Activated naive CD4-positive, alpha-beta T cell treated with anti-CD3 and anti-CD28 coated beads, Interleukin-2, amount 50 U/mL, for 24 hours (primary cell): ENCODE measurements around the gene WEE1.

Experiments used
- H3K27ac Mint-ChIP-seq: one replicate; pipeline ENCODE4 v1.8.0; 2021; ENCODE audit warnings: mild to moderate bottlenecking, mixed read lengths
- H3K27me3 Mint-ChIP-seq: one replicate; pipeline ENCODE4 v1.8.0; 2021; ENCODE audit warnings: mixed read lengths
- H3K36me3 Mint-ChIP-seq: one replicate; pipeline ENCODE4 v1.8.0; 2021; ENCODE audit warnings: mixed read lengths
- H3K4me1 Mint-ChIP-seq: one replicate; pipeline ENCODE4 v1.8.0; 2021; ENCODE audit warnings: mixed read lengths
- H3K4me3 Mint-ChIP-seq: one replicate; pipeline ENCODE4 v1.8.0; 2021; ENCODE audit warnings: mild to moderate bottlenecking, mixed read lengths
- H3K9me3 Mint-ChIP-seq: one replicate; pipeline ENCODE4 v1.8.0; 2021; ENCODE audit warnings: mixed read lengths

WEE1 gene

DNA sequence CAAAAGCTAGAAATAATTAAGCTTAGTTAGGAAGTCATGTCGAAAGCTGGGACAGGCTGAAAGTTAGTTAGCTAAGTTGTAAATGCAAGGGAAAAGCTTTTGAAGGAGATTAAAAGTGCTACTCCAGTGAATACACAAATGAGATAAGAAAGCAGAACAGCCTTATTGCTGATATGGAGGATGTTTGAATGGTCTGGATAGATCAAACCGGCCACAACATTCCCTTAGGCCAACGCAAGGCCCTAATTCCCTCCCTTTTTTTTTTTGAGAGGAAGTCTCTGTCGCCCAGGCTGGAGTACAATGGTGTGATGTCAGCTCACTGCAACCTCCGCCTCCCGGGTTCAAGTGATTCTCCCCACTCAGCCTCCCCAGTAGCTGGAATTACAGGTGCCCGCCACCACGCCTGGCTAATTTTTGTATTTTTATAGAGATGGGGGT, 23.3 kb upstream of the WEE1 start:
- Mint-ChIP-seq H3K9me3 (no peaks in the 10 kb centered on the region), H3K27ac (no peak overlapping the region), H3K27me3 (no peaks in the 10 kb centered on the region), H3K4me3 (no peak overlapping the region), H3K4me1 (no peaks in the 10 kb centered on the region), H3K36me3 (peaks cover 4% of the 10 kb centered on the region)

DNA sequence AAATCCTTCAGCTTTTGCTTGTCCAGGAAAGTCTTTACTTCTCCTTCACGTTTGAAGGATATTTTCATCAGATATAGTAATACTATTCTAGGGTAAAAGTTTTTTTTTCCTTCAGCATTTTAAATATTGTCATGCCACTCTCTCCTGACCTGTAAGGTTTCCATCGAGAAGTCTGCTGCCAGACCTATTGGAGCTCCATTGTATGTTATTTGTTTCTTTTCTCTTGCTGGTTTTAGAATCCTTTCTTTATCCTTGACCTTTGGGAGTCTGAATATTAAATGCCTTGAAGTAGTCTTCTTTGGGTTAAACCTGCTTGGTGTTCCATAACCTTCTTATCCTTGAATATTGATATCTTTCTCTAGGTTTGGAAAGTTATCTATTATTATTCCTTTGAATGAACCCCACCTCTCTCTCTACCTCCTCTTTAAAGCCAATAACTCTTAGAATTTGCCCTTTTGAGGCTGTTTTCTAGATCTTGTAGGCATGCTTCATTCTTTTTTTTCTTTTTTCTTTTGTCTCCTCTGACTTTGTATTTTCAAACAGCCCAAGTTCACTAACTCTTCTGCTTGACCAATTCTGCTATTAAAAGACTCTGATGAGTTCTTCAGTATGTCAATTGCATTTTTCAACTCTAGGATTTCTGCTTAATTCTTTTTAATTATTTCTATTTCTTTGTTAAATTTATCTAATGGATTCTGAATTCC, 12.0 kb upstream of the WEE1 start:
- peaks cover 8% of the 10 kb centered on the region for H3K4me1 Mint-ChIP-seq
- H3K9me3 Mint-ChIP-seq: peaks cover 16% of the 10 kb centered on the region
- no peak overlapping the region for H3K27ac Mint-ChIP-seq
- no peaks in the 10 kb centered on the region for H3K27me3 Mint-ChIP-seq
- H3K36me3 Mint-ChIP-seq: peaks cover 37% of the 10 kb centered on the region
- H3K4me3 Mint-ChIP-seq: no peak overlapping the region

DNA sequence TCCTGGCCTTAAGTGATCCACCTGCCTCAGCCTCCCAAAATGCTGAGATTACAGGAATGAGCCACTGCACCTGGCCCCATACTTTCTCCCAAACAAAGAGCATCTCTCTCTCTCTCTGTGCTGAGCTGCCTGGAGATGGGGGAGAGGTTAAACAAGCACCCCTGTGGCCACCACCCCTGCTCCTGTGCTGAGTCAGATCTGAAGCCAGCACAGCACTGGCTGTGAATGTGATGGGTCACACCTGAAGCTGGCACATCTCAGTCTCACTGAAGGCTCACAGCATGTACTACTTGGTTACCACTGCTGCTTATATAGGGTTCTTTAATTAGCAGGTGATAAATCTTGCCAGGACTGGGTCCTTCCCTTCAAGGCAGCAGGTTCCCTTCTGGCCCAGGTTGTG, 10.8 kb upstream of the WEE1 start:
- peaks cover 29% of the 10 kb centered on the region for H3K36me3 Mint-ChIP-seq
- H3K27me3 Mint-ChIP-seq: no peaks in the 10 kb centered on the region
- no peak overlapping the region for H3K4me3 Mint-ChIP-seq
- H3K27ac Mint-ChIP-seq: no peak overlapping the region
- peaks cover 8% of the 10 kb centered on the region for H3K4me1 Mint-ChIP-seq
- H3K9me3 Mint-ChIP-seq: peaks cover 16% of the 10 kb centered on the region

DNA sequence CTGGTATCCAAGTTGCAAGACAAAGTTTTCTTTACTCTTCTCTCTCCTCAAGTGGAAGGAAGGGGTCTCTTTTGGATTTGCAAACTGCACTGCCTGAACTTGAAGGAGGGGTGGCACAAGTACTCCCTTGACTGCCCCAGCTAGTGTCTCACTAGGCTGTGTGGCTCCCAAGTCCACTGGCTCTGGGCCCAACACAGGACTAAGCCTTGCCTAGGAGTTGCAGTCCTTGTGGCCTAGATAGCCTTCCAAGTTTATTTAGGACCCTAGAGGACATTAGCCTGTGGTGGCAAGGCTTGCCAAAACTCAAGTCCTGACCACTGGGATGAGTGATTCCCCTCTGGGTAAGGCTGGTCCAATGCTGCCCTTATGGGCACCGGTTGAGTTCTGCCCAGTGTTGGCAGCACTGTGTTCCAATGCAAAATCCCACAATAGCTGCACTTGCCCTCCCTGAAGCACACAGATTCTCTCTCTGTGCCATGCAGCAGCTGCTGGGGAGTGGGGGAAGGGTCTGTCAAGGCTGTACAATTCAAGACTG, 10.2 kb upstream of the WEE1 start:
- H3K27me3 Mint-ChIP-seq: no peaks in the 10 kb centered on the region
- H3K4me1 Mint-ChIP-seq: peaks cover 8% of the 10 kb centered on the region
- peaks cover 29% of the 10 kb centered on the region for H3K36me3 Mint-ChIP-seq
- no peak overlapping the region for H3K4me3 Mint-ChIP-seq
- H3K27ac Mint-ChIP-seq: no peak overlapping the region
- H3K9me3 Mint-ChIP-seq: peaks cover 16% of the 10 kb centered on the region

DNA sequence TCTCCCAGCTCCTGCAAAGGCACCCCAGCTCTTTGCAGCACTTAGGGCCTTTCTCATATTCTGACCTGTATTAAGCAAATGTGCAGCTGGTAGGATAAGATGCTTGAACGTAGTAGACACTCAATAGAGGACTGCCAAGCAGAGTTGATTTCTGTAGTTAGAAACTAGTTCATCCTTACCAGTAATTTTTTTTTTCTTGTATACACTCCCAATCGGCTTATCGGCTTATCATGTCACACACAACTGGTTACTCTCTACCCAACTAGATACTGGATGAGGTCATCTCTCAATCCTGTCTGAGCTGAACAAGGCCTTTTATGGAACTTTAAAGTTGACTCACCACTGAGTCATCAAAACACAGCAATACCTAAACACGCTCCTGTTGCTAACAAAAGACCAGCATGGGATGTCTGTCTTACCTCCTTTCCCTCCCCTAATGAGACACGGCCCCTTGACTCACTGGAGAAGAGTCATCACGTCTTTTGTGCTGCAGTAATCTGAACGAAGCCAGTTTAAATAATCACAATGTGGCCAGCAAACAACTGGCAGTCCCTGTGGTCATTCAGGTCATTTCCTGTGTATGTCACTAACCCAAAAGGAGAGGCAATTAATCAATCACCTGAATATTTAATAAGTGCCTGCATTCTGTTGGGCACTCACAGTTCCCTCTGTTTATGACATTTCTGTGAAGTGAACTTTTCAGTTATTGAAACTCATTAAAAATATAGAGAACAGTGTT, 7.5 kb upstream of the WEE1 start:
- no peaks in the 10 kb centered on the region for H3K27me3 Mint-ChIP-seq
- H3K9me3 Mint-ChIP-seq: peaks cover 10% of the 10 kb centered on the region
- peaks cover 14% of the 10 kb centered on the region for H3K4me1 Mint-ChIP-seq
- peak overlapping the region; percentile 76 for H3K27ac Mint-ChIP-seq
- peaks cover 17% of the 10 kb centered on the region for H3K36me3 Mint-ChIP-seq
- H3K4me3 Mint-ChIP-seq: peak overlapping the region; percentile 1

DNA sequence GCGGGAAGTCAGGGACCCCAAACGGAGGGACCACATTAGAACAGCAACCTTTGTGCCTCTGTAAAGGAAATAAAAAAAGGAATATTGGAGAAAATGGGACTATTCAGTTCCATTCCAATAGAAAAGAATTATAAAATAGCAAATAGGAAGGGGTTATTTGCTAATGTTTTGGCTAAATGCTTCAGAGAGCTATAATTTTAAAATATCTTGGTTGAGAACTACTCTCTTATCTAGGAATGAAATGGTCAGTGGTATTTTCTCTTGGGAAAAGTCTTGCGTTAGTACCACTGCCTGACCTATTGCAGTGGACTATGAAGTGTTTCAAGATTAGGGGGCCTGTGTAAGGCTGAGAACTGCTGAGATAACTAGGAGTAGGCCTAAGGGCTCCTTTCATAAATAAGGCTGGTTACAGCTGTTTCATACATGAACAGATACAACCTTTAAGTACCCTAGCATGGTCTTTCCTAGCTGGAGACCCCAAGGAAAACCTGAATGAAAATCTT, 6.9 kb upstream of the WEE1 start:
- Mint-ChIP-seq H3K4me1 (peaks cover 14% of the 10 kb centered on the region), H3K27me3 (no peaks in the 10 kb centered on the region), H3K36me3 (peaks cover 12% of the 10 kb centered on the region), H3K27ac (no peak overlapping the region), H3K4me3 (no peak overlapping the region), H3K9me3 (peaks cover 5% of the 10 kb centered on the region)

DNA sequence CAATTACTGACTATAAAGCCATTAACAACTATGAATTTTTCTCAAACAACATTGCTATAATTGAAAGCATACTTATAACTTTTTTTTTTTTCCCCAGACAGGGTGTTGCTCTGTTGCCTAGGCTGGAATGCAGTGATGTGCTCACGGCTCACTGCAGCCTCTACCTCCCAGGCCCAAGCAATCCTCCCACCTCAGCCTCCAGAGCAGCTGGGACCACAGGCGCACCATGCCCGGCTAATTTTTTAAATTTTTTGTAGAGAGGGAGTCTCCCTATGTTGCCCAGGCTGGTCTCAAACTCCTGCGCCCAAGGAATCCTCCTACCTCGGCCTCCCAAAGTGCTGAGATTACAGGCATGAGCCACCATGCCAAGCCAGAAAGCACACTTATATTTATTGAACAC, 6.1 kb upstream of the WEE1 start:
- peaks cover 7% of the 10 kb centered on the region for H3K36me3 Mint-ChIP-seq
- H3K4me3 Mint-ChIP-seq: no peak overlapping the region
- peaks cover 14% of the 10 kb centered on the region for H3K4me1 Mint-ChIP-seq
- no peak overlapping the region for H3K27ac Mint-ChIP-seq
- H3K9me3 Mint-ChIP-seq: no peaks in the 10 kb centered on the region
- H3K27me3 Mint-ChIP-seq: no peaks in the 10 kb centered on the region

DNA sequence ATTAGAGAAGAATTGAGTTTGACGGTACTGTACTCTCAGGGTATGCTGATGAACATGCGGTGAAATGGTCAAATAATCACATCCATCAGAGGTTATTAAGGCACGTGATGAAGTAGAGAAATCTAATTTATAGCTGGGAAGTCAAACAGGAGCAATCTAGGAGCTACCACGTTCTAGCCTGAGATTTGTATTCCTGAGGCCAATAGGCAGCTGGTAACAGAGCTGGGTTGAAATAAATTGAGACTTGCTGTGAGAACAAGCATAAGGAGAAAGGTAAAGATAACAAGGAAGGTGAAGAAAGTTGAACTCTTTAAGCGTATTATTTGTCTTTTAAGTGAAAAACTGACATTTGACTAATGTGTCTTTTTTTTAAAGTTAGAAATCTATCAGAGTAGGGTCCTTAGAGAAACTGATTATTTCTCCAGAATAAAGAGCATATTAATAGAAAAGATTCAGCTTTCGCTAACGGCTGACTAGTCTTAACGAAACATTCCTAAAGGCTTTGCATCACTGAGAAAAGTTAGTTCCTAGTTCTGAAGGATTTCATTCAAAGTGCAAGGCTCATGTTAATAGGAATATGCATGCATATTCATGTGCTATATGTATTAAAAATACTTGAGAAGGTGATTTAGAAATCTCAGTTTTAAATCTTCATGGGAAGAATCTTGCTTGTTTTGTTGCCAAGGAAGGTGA, 5.2 kb upstream of the WEE1 start:
- no peaks in the 10 kb centered on the region for H3K27me3 Mint-ChIP-seq
- no peak overlapping the region for H3K4me3 Mint-ChIP-seq
- no peaks in the 10 kb centered on the region for H3K9me3 Mint-ChIP-seq
- H3K36me3 Mint-ChIP-seq: peaks cover 6% of the 10 kb centered on the region
- no peak overlapping the region for H3K27ac Mint-ChIP-seq
- peaks cover 14% of the 10 kb centered on the region for H3K4me1 Mint-ChIP-seq

DNA sequence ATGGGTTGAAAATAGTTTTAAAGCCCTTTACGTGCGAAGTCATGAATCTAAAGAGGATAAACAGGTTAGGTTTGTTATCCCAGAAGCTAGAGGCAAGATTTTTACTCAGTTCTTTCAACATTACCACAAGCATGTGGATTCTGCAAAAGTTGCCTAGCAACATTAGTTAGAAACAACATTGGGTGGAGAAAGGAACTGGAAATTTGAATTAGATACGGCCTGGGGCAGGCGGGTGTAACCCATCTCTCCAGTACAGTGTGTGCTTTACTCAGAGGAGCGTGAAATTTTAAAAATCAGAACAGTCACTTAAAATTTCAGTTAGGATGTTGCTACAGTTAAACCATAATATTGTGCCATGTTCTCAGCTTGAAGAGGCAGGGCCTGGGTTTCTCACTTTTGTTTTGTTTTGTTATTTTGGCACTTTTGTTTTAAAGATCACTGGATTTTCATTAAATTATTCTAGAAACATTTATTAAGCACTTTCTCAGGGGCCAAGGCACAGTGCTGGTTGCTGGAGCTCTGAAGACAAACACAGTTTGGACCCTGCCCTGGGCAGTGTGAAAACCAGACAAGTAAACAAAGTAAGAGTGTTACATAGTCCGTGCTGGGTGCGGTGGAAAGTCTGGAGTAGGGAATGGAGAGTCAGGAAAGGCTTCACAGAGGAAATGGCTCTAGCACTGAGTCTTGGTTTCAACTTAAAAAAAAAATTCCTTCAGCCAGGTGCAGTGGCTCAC, 4.4 kb upstream of the WEE1 start:
- H3K27ac Mint-ChIP-seq: no peak overlapping the region
- peaks cover 6% of the 10 kb centered on the region for H3K36me3 Mint-ChIP-seq
- no peaks in the 10 kb centered on the region for H3K27me3 Mint-ChIP-seq
- H3K9me3 Mint-ChIP-seq: no peaks in the 10 kb centered on the region
- no peak overlapping the region for H3K4me3 Mint-ChIP-seq
- H3K4me1 Mint-ChIP-seq: peaks cover 14% of the 10 kb centered on the region

DNA sequence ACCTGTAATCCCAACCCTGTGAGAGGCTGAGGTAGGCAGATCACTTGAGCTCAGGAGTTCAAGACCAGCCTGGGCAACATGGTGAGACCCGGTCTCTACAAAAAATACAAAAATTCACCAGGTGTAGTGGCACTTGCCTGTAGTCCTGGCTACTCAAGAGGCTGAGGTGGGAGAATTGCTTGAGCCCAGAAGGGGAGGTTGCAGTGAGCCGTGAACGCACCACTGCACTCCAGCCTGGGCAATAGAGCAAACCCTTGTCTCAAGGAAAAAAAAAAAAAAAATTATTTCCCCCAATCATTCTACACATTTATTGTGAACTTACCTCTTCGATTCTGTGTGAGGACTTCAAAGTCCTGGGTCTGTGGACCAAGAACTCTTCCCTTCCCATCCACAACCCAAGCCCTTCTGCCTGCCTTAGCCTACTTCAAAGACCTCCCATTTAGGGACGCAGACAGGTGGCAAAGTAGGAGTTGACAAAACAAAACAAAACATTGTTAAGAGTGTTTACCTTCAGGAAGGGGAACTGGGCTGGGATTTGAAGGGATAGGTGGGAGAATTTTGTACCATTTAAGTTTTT, 3.8 kb upstream of the WEE1 start:
- Mint-ChIP-seq H3K9me3 (no peaks in the 10 kb centered on the region), H3K27ac (no peak overlapping the region), H3K27me3 (peaks cover under 1% of the 10 kb centered on the region), H3K4me1 (peaks cover 14% of the 10 kb centered on the region), H3K36me3 (peaks cover 6% of the 10 kb centered on the region), H3K4me3 (no peak overlapping the region)

DNA sequence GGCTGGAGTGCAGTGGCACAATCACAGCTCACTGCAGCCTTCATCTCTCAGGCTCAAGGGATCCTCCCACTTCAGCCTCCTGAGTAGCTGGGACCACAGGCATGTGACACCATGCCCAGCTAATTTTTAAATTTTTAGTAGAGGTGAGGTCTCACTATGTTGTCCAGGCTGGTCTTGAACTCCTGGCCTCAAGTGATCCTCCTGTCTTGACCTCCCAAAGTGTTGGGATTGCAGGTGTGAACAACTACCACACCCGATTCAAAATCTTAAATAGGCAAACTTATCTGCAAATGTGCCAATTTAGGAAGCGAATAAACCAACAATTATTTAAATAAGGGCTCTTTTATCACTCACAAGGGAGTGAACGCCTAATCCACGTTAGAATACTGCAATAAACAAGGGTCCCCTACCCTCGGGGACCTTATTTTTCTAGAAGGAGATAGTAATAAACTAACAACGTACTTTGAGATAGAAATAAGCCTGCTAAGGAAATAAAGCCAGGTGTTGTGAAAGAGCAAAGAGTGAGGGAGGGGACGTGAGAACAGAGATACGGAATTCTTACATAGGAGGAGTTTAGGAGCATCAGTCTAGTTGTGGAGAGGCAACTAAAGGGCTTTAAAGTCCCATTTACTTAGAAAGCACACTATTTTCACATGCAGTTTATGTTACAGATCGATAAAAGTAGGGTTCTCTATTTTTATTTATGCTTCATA, 3.0 kb upstream of the WEE1 start:
- Mint-ChIP-seq H3K4me3 (no peak overlapping the region), H3K27me3 (peaks cover 2% of the 10 kb centered on the region), H3K36me3 (peaks cover 6% of the 10 kb centered on the region), H3K9me3 (no peaks in the 10 kb centered on the region), H3K4me1 (peaks cover 19% of the 10 kb centered on the region), H3K27ac (no peak overlapping the region)

DNA sequence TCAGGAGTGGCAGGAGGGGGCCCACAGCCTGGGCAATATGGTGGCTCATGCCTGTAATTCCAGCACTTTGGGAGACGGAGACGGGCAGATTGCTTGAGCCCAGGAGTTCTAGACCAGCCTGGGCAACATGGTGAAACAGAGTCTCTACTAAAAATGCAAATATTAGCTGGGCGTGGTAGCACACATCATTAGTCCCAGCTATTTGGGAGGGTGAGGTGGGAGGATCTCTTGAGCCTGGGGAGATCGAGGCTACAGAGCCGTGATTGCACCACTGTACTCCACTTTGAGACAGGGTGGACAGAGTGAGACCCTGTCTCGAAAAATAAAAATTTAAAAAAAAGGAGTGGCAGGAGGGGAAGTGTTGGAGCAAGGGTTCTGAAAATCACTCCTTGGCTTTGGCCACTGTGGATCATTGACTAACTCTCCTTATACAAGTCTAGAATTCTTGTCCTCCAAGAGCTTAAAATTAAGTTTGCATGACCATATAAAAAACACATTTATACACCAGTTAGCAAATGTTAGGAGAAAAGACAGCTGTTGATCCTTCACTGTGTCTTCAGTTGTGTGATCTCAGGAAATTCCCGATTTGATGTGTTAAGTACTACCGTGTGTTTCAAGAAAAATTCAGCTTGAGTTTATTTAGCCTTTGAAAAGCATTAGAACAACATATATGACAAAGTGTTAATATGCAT, 2.3 kb upstream of the WEE1 start:
- no peak overlapping the region for H3K27ac Mint-ChIP-seq
- no peaks in the 10 kb centered on the region for H3K9me3 Mint-ChIP-seq
- peaks cover 2% of the 10 kb centered on the region for H3K36me3 Mint-ChIP-seq
- peak overlapping the region; percentile 85 for H3K4me3 Mint-ChIP-seq
- peaks cover 4% of the 10 kb centered on the region for H3K27me3 Mint-ChIP-seq
- H3K4me1 Mint-ChIP-seq: peaks cover 17% of the 10 kb centered on the region

DNA sequence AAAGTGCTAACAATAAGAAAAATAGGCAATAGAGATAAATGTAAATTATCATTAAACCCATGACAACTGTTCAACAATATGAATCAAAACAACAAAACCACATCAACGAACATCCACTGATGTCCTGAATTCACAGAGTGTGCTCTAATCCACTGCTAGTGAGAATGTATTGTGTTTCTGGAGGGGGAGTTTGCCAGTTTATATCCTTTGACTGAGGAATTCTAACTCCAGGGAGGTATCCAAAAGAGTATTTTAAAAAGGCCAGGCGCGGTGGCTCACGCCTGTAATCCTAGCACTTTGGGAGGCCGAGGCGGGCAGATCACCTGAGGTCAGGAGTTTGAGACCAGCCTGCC, 1.7 kb upstream of the WEE1 start:
- Mint-ChIP-seq H3K4me3 (peak overlapping the region; percentile 85), H3K4me1 (peaks cover 18% of the 10 kb centered on the region), H3K9me3 (no peaks in the 10 kb centered on the region), H3K27ac (no peak overlapping the region), H3K36me3 (peaks cover 2% of the 10 kb centered on the region), H3K27me3 (peaks cover 4% of the 10 kb centered on the region)
